Kidney epithelial cell (primary cell): ENCODE results near the gene RAB4A. TPM values are rescaled to one million over a fixed set of nuclear protein-coding genes. Genes with fewer than 3 reads are reported as not detected.

Source experiments
- DNase-seq: peaks from one replicate; pipeline ENCODE4 v3.0.0-alpha.2; 2010; ENCODE audit warnings: low read depth
- H3K27me3 ChIP-seq: 2 replicates; pipeline ENCODE4 v1.6.0; 2011; ENCODE audit warnings: low read length; ENCODE audit not compliant: control insufficient read depth, insufficient read depth
- H3K36me3 ChIP-seq: 2 replicates; pipeline ENCODE4 v1.5.1; 2011; ENCODE audit warnings: low read length; ENCODE audit not compliant: control insufficient read depth, insufficient read depth
- H3K4me3 ChIP-seq: 2 replicates; pipeline ENCODE4 v1.5.1; 2011; ENCODE audit warnings: low read depth, mild to moderate bottlenecking, control low read depth, low read length
- total RNA-seq: library from RNA; depleted of rRNA; stranded (reverse); fragments of >200 nt; gene quantifications from 2 replicates; pipeline ENCODE4 v1.2.3, GENCODE V29; 2015
- TF ChIP-seq, protein P1 (sequence below): IDR thresholded peaks from 2 replicates; pipeline ENCODE4 v1.5.1; 2011; ENCODE audit warnings: mild to moderate bottlenecking, moderate library complexity, low read length, control low read depth, inconsistent platforms; ENCODE audit not compliant: insufficient read depth, poor library complexity, severe bottlenecking

The RAB4A gene
- total RNA-seq, 1 donor from 2014 or later, result 53.9 TPM

DNA sequence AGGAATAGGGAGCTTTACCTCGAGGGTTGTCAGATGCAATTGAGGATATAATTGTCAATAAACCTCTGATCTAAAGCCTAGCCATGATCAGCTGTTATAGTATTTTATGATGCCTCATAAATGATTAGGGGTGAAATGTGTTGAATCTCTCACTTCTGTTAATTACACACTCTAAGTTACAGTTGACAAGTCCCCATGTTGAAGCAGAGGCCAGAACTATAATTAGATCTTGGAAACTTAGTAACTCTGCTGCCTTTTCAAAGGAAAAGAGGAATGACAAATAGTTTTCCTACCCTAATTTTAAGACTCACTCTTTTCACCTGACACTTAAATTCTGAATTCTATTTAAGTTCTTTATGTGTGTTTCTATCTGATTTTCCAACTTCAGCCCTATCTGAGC, 38.2 kb downstream of the RAB4A start:
- H3K4me3 ChIP-seq, result no peak overlapping the region
- no peaks in the 10 kb centered on the region for H3K27me3 ChIP-seq
- TF ChIP-seq, protein P1, sequence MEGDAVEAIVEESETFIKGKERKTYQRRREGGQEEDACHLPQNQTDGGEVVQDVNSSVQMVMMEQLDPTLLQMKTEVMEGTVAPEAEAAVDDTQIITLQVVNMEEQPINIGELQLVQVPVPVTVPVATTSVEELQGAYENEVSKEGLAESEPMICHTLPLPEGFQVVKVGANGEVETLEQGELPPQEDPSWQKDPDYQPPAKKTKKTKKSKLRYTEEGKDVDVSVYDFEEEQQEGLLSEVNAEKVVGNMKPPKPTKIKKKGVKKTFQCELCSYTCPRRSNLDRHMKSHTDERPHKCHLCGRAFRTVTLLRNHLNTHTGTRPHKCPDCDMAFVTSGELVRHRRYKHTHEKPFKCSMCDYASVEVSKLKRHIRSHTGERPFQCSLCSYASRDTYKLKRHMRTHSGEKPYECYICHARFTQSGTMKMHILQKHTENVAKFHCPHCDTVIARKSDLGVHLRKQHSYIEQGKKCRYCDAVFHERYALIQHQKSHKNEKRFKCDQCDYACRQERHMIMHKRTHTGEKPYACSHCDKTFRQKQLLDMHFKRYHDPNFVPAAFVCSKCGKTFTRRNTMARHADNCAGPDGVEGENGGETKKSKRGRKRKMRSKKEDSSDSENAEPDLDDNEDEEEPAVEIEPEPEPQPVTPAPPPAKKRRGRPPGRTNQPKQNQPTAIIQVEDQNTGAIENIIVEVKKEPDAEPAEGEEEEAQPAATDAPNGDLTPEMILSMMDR, result no peak
- DNase-seq, result no peak
- no peaks in the 10 kb centered on the region for H3K36me3 ChIP-seq

DNA sequence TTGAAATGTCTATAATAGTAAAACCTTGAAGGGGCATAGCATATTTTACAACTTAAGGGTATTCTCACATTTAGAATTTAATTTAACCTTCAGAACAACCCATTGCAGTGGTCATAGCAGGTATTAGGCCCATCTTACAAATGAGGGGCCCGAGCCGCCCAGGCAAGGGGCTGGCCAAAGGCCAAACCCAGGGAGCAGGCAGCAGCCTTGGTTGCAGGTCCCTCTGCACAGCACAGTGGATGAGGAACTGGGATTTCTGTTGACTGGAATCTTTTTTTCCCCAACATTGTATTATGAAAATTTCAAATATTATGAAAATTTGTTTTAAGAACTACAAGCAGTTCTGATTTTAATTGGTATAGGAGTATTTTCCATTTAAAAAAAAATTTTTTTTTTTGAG, 38.8 kb downstream of the RAB4A start:
- H3K36me3 ChIP-seq, result no peaks in the 10 kb centered on the region
- no peaks in the 10 kb centered on the region for H3K27me3 ChIP-seq
- TF ChIP-seq, protein P1, result no peak
- DNase-seq, result no peak
- H3K4me3 ChIP-seq, result no peak overlapping the region

DNA sequence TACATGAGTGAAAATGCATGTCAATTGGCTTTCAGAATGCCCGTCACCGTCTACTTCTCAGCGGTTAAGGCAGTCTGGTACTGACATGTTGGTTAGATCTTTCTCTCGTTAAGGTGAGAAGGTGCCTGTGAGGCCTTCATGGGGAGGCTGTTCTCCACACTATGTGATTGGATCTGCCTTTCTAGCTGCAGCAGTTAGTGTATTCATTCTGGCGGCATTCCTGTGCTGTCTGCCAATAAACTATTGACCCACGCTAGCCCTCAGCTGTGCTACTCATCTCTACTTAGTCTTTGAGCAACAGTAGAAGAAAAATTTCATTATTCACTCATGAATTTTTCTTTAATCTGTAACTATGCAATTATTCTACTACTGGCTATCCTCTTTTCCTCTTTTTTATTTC, 39.9 kb downstream of the RAB4A start:
- Histone ChIP-seq H3K36me3 (no peaks in the 10 kb centered on the region), H3K4me3 (no peak overlapping the region), H3K27me3 (no peaks in the 10 kb centered on the region)
- TF ChIP-seq, protein P1, result no peak
- no peak for DNase-seq

DNA sequence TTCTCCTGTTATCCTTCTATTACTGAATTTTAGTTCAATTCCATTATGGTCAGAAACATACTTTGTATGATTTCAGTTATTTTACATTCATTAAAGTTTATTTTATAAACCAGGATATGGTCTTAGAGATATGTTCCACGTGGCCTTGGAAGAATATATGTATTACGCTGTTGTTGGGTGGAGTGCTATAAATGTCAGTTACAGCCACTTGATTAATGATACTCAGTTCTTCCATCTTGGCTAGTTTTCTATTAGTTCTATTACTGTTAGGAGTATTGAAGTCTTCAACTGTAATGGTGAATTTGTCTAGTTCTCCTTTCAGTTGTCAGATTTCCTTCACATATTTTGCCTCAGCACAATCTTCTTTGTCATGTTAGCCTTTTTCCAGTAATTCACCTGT, 45.3 kb downstream of the RAB4A start:
- no peaks in the 10 kb centered on the region for H3K27me3 ChIP-seq
- TF ChIP-seq, protein P1, result no peak
- DNase-seq, result no peak
- no peaks in the 10 kb centered on the region for H3K36me3 ChIP-seq
- H3K4me3 ChIP-seq, result no peak overlapping the region

DNA sequence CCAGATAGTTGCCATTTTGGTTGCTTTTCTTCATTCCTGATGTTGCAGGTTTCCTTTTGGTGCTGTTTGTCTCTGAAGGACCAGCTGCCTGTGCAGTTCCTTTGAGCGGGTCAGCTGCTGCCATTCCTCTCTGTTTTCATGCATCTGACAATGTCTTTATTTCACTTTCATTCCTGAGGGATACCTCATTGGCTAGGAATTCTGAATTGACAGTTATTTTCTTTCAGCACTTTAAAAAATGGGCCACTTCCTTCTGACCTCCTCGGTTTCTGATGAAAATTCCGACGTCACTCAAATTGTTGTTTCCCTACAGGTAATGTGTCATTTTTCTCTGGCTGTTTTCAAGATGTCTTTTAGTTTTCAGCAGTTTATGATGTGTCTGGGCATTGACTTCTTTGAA, 47.1 kb downstream of the RAB4A start:
- no peaks in the 10 kb centered on the region for H3K27me3 ChIP-seq
- H3K4me3 ChIP-seq, result no peak overlapping the region
- TF ChIP-seq, protein P1, result no peak
- no peaks in the 10 kb centered on the region for H3K36me3 ChIP-seq
- DNase-seq, result no peak

DNA sequence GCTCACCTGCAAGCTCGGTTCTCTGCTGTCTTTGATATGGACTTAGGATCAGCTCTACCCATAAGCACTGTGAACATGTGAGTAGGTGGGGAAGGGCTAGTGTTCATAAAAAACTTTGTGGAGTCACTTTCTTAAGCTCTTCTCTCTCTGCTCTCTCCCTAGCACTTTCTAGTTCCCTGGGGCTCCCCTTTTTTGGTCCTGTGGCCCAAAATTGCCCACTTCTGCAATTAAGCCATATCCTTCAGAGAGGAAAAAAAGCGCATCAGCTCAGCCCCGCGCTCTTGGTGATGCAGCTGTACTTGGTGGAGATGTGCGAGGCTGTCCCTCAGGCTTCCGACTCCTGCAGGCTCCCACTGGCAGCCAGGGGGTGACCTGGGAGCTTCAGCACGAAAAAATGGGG, 48.6 kb downstream of the RAB4A start:
- no peaks in the 10 kb centered on the region for H3K36me3 ChIP-seq
- no peak overlapping the region for H3K4me3 ChIP-seq
- H3K27me3 ChIP-seq, result no peaks in the 10 kb centered on the region
- DNase-seq, result no peak
- TF ChIP-seq, protein P1, result no peak
